ENCODE results near the gene SLC17A6. TPM values are rescaled to one million over a fixed set of nuclear protein-coding genes. Genes with fewer than 3 reads are reported as not detected.

Gene SLC17A6
- total and polyA plus RNA-seq, 4 donors: not detected

GRCh38 chr11:22346282-22346681 is 8.1 kb downstream of the SLC17A6 start:
- H3K9me3 ChIP-seq (ENCODE audit: control insufficient read depth in 4 of 4, low read length in 3 of 4): peaks cover 0 to 2% (median 0%) of the 10 kb centered on the region in 4 donors
- no peak overlapping the region for H3K27ac ChIP-seq (ENCODE audit: low read depth in 1 of 2, low read length in 2 of 2)
- TF ChIP-seq JUND (IDR thresholded peaks at IDR 0.05) (no peak), CTCF (IDR thresholded peaks at IDR 0.05; ENCODE audit: low read depth, low read length, missing input control) (no peak), FOXA2 (IDR thresholded peaks at IDR 0.05) (no peak), NR2F2 (IDR thresholded peaks at IDR 0.05) (no peak), EGR1 (IDR thresholded peaks at IDR 0.05; ENCODE audit: low read depth in 2 of 2) (no peak), RXRA (IDR thresholded peaks at IDR 0.05) (no peak)
- H3K4me1 ChIP-seq (ENCODE audit: control insufficient read depth in 4 of 4, insufficient read depth in 4 of 4, low read length in 3 of 4): peaks cover 0 to 3% (median 0%) of the 10 kb centered on the region in 4 donors
- H3K36me3 ChIP-seq (ENCODE audit: control insufficient read depth in 4 of 4, insufficient read depth in 3 of 4, low read depth in 1 of 4, low read length in 3 of 4): no peaks in the 10 kb centered on the region
- no peak for DNase-seq (ENCODE audit: low spot score)
- peaks cover 0 to 17% (median 8%) of the 10 kb centered on the region in 4 donors for H3K27me3 ChIP-seq (ENCODE audit: control insufficient read depth in 4 of 4, insufficient read depth in 4 of 4, low read length in 3 of 4)
- H3K9ac ChIP-seq (ENCODE audit: low read depth in 1 of 2, low read length in 2 of 2): no peak overlapping the region
- no peak overlapping the region for H3K4me3 ChIP-seq (ENCODE audit: low read depth in 1 of 3, low read length in 3 of 3)

- H3K4me1 ChIP-seq (ENCODE audit: control insufficient read depth in 4 of 4, insufficient read depth in 4 of 4, low read length in 3 of 4): peaks cover 0 to 3% (median 0%) of the 10 kb centered on the region in 4 donors
- H3K4me3 ChIP-seq (ENCODE audit: low read depth in 1 of 3, low read length in 3 of 3): no peak overlapping the region
- no peak for TF ChIP-seq FOXA1 (IDR thresholded peaks at IDR 0.05)
- H3K9ac ChIP-seq (ENCODE audit: low read depth in 1 of 2, low read length in 2 of 2): no peak overlapping the region
- H3K36me3 ChIP-seq (ENCODE audit: control insufficient read depth in 4 of 4, insufficient read depth in 3 of 4, low read depth in 1 of 4, low read length in 3 of 4): no peaks in the 10 kb centered on the region
- no peaks in the 10 kb centered on the region for H3K9me3 ChIP-seq (ENCODE audit: control insufficient read depth in 4 of 4, low read length in 3 of 4)
- DNase-seq (ENCODE audit: low spot score): no peak
- H3K27me3 ChIP-seq (ENCODE audit: control insufficient read depth in 4 of 4, insufficient read depth in 4 of 4, low read length in 3 of 4): peaks cover 0 to 11% (median 6%) of the 10 kb centered on the region in 4 donors
- 85% methylated on average over 4 of the region's 4 CpGs for WGBS
- no peak overlapping the region for H3K27ac ChIP-seq (ENCODE audit: low read depth in 1 of 2, low read length in 2 of 2)
Observed at GRCh38 chr11:22347857-22348487, 9.8 kb downstream of the SLC17A6 start.

- Histone ChIP-seq H3K27ac (ENCODE audit: low read depth in 1 of 2, low read length in 2 of 2) (no peak overlapping the region), H3K9me3 (ENCODE audit: control insufficient read depth in 4 of 4, low read length in 3 of 4) (no peaks in the 10 kb centered on the region), H3K4me3 (ENCODE audit: low read depth in 1 of 3, low read length in 3 of 3) (no peak overlapping the region), H3K9ac (ENCODE audit: low read depth in 1 of 2, low read length in 2 of 2) (no peak overlapping the region), H3K36me3 (ENCODE audit: control insufficient read depth in 4 of 4, insufficient read depth in 3 of 4, low read depth in 1 of 4, low read length in 3 of 4) (no peaks in the 10 kb centered on the region), H3K27me3 (ENCODE audit: control insufficient read depth in 4 of 4, insufficient read depth in 4 of 4, low read length in 3 of 4) (peaks cover 0 to 6% (median 3%) of the 10 kb centered on the region in 4 donors), H3K4me1 (ENCODE audit: control insufficient read depth in 4 of 4, insufficient read depth in 4 of 4, low read length in 3 of 4) (no peaks in the 10 kb centered on the region)
- no peak for DNase-seq (ENCODE audit: low spot score)
- WGBS: 67% methylated on average over 2 of the region's 2 CpGs
- TF ChIP-seq CTCF (IDR thresholded peaks at IDR 0.05; ENCODE audit: low read depth, low read length, missing input control): no peak
- no peak for TF ChIP-seq ZBTB33 (IDR thresholded peaks at IDR 0.05)
- no peak for TF ChIP-seq HNF4A (conservative IDR thresholded peaks at IDR 0.05)
- TF ChIP-seq JUND (IDR thresholded peaks at IDR 0.05): no peak
- no peak for TF ChIP-seq RXRA (IDR thresholded peaks at IDR 0.05)
- no peak for TF ChIP-seq YY1 (IDR thresholded peaks at IDR 0.05)
- no peak for TF ChIP-seq SP1 (IDR thresholded peaks at IDR 0.05)
- no peak for TF ChIP-seq FOXA1 (IDR thresholded peaks at IDR 0.05)
- TF ChIP-seq TAF1 (conservative IDR thresholded peaks at IDR 0.05): no peak
- no peak for TF ChIP-seq REST (IDR thresholded peaks at IDR 0.05)
- TF ChIP-seq MAX (IDR thresholded peaks at IDR 0.05): no peak
- TF ChIP-seq GABPA (IDR thresholded peaks at IDR 0.05 in 1 of 2, conservative IDR thresholded peaks at IDR 0.05 in 1 of 2): no peak
- TF ChIP-seq EGR1 (IDR thresholded peaks at IDR 0.05; ENCODE audit: low read depth in 2 of 2): no peak
- no peak for TF ChIP-seq FOXA2 (IDR thresholded peaks at IDR 0.05)
- no peak for TF ChIP-seq RAD21 (IDR thresholded peaks at IDR 0.05)
- TF ChIP-seq HNF4G (IDR thresholded peaks at IDR 0.05): no peak
- no peak for TF ChIP-seq ATF3 (IDR thresholded peaks at IDR 0.05)
Observed at GRCh38 chr11:22349491-22349890, 11.3 kb downstream of the SLC17A6 start.

Data from liver (tissue), 9 donors.